K562 (cell line): Measurements from ENCODE around the gene NRDE2. TPM values are rescaled to one million over a fixed set of nuclear protein-coding genes. Genes with fewer than 3 reads are reported as not detected.
A peak's percentile ranks its signal among the peaks of the same experiment; 100 is the strongest.
"Not testable (repeated sequence)": the region's sequence is repeated elsewhere in the genome, so short reads cannot be mapped to it uniquely, and the experiment has no call there.

Experiments
- ATAC-seq: fragments of 200-7000 bp; cut with Tn5 transposase; 3 replicates; pipeline ENCODE4 v1.9.1; 2020; ENCODE audit warnings: moderate library complexity
- BruUV-seq: library from RNA; stranded (reverse); fragments of 400-500 nt; replicated peaks from 2 replicates; lab custom pipeline; 2021; lab: Mats Ljungman, UMichigan
- CTCF ChIA-PET: fragments of 300-600 bp; formaldehyde crosslinking; extraction: SDS; loops from one replicate; lab custom pipeline; 2021; ENCODE audit warnings: low intra/inter-chr PET ratio; lab: Yijun Ruan, JAX
- POLR2A ChIA-PET: fragments of 300-600, 350-650 bp; sonication (Branson Sonifier 250); formaldehyde crosslinking; extraction: SDS; loops from one replicate; lab custom pipeline; 2021; ENCODE audit warnings: antibody characterized with exemption, inconsistent platforms; lab: Yijun Ruan, JAX
- DNase-seq, 4 experiments: peaks; one replicate each; pipeline versions ENCODE4 v3.0.0 to v3.0.0-alpha.2; 2011 to 2018; ENCODE audit warnings: low spot score in 3 of 4, mixed read lengths in 3 of 4; ENCODE audit errors: extremely low read depth in 1 of 4
- FAIRE-seq: peaks from 2 replicates; lab custom pipeline; 2011; peaks lifted over from hg19 to GRCh38; lab: Jason Lieb, UNC
- H2AFZ ChIP-seq: 2 replicates; pipeline ENCODE4 v1.6.0; 2011; ENCODE audit warnings: low read depth, low read length, control low read depth, inconsistent platforms
- H3K27ac ChIP-seq: fragments of 200-600 bp; 3 replicates; pipeline ENCODE4 v1.8.0; 2011; ENCODE audit warnings: low read depth, mild to moderate bottlenecking, control low read depth, inconsistent platforms, low read length, moderate library complexity, mixed read lengths; ENCODE audit errors: extremely low read depth
- H3K27me3 ChIP-seq, 2 experiments: fragments of 300-600 bp in 1 of 2; 2 replicates in 1 of 2; 3 replicates in 1 of 2; pipeline versions ENCODE4 v1.6.0 to v1.8.0; 2011; ENCODE audit warnings: inconsistent platforms in 2 of 2, low read length in 2 of 2, mild to moderate bottlenecking in 1 of 2, mixed read lengths in 1 of 2, moderate library complexity in 1 of 2; ENCODE audit not compliant: control insufficient read depth in 2 of 2, insufficient read depth in 2 of 2
- H3K36me3 ChIP-seq: fragments of 300-600 bp; 3 replicates; pipeline ENCODE4 v1.8.0; 2011; ENCODE audit warnings: mild to moderate bottlenecking, low read length, inconsistent platforms; ENCODE audit not compliant: control insufficient read depth, insufficient read depth
- H3K4me1 ChIP-seq, 2 experiments: fragments of 200-600 bp in 1 of 2; replicated peaks in 1 of 2; 2 replicates in 1 of 2; 3 replicates in 1 of 2; pipeline versions ENCODE4 v1.5.1 to v1.8.0; 2011; ENCODE audit warnings: inconsistent platforms in 2 of 2, low read length in 2 of 2, mild to moderate bottlenecking in 1 of 2, mixed read lengths in 1 of 2, moderate library complexity in 1 of 2; ENCODE audit not compliant: control insufficient read depth in 2 of 2, insufficient read depth in 2 of 2
- H3K4me2 ChIP-seq: 2 replicates; pipeline ENCODE4 v1.6.1; 2011; ENCODE audit warnings: low read length, control low read depth, inconsistent platforms, mixed read lengths; ENCODE audit not compliant: insufficient read depth
- H3K4me3 ChIP-seq: fragments of 200-600 bp; sonication (generic), shearing (Covaris generic); 2 replicates; pipeline ENCODE4 v1.5.1; 2016; ENCODE audit warnings: control low read depth, inconsistent platforms
- H3K79me2 ChIP-seq: fragments of 200-600 bp; 3 replicates; pipeline ENCODE4 v1.8.0; 2011; ENCODE audit warnings: low read length, inconsistent platforms; ENCODE audit not compliant: control insufficient read depth, insufficient read depth
- H3K9ac ChIP-seq, 2 experiments: 2 replicates each; pipeline versions ENCODE4 v1.6.0 to v1.6.1; 2011; ENCODE audit warnings: low read depth in 2 of 2, low read length in 2 of 2, control low read depth in 1 of 2, inconsistent platforms in 1 of 2, mild to moderate bottlenecking in 1 of 2, mixed read lengths in 1 of 2; ENCODE audit not compliant: insufficient read depth in 1 of 2
- H3K9me1 ChIP-seq: one replicate; pipeline ENCODE4 v1.6.0; 2011; ENCODE audit warnings: inconsistent platforms, mild to moderate bottlenecking, low read length, moderate library complexity; ENCODE audit not compliant: control insufficient read depth, insufficient read depth
- H3K9me3 ChIP-seq: replicated peaks from 2 replicates; pipeline ENCODE4 v1.5.1; 2011; ENCODE audit warnings: low read depth, low read length, inconsistent platforms; ENCODE audit not compliant: control insufficient read depth, insufficient read depth
- H4K20me1 ChIP-seq: replicated peaks from 2 replicates; pipeline ENCODE4 v1.6.1; 2011; ENCODE audit warnings: low read length, inconsistent platforms, mixed read lengths; ENCODE audit not compliant: control insufficient read depth, insufficient read depth
- FOSL1 ChIP-seq: fragments of 200-800 bp; sonication (Bioruptor generic); conservative IDR thresholded peaks from 2 replicates; pipeline ENCODE4 v1.6.1; 2016; ENCODE audit warnings: missing genetic modification characterization, missing compliant biosample characterization
- JUND ChIP-seq, 2 experiments: IDR thresholded peaks; 2 replicates in 1 of 2; 3 replicates in 1 of 2; pipeline ENCODE4 v1.6.1; 2011; ENCODE audit warnings: borderline replicate concordance in 2 of 2, low read depth in 2 of 2, low read length in 2 of 2, improper control_type of control experiment in 1 of 2, missing biosample characterization in 1 of 2, missing genetic modification characterization in 1 of 2, missing genetic modification reagents in 1 of 2
- TEAD4 ChIP-seq, 2 experiments: sonication (generic) in 1 of 2; formaldehyde crosslinking in 1 of 2; IDR thresholded peaks; 2 replicates each; pipeline versions ENCODE4 v1.6.1 to v1.8.0; 2012 to 2022; ENCODE audit warnings: borderline replicate concordance in 1 of 2, inconsistent platforms in 1 of 2, low read length in 1 of 2, mild to moderate bottlenecking in 1 of 2, missing genetic modification reagents in 1 of 2
- ZNF282 ChIP-seq: sonication (generic); formaldehyde crosslinking; IDR thresholded peaks from 2 replicates; pipeline ENCODE4 v1.8.1; 2023; ENCODE audit warnings: missing genetic modification reagents
- ZNF561 ChIP-seq: fragments of 450-650 bp; formaldehyde crosslinking; conservative IDR thresholded peaks from 2 replicates; pipeline ENCODE4 v1.4.0; 2020; ENCODE audit warnings: mild to moderate bottlenecking, moderate library complexity
- WGBS: fragments of 100-300 bp; shearing (Covaris generic); methylation state at CpG from one replicate; pipeline ENCODE4 v1.1.6; 2016; ENCODE audit warnings: low coverage, mixed read lengths; ENCODE audit not compliant: insufficient coverage; ENCODE audit errors: missing lambda C conversion rate; 5-methylcytosine and 5-hydroxymethylcytosine counted together
- in situ Hi-C: fragments of 300-500 bp; cut with MboI; formaldehyde crosslinking; loops from 4 replicates; pipeline ENCODE4 v1.15.0; 2018; ENCODE audit warnings: inconsistent platforms, mixed read lengths
- intact Hi-C: fragments of 100-400 bp; cut with micrococcal nuclease; formaldehyde crosslinking; loops from 2 replicates; pipeline ENCODE4 v1.14.2; 2022
- polyA plus RNA-seq, 8 experiments: library from polyadenylated mRNA; depleted of rRNA in 4 of 8; stranded (reverse) in 5 of 8; unstranded in 3 of 8; fragments of >200 nt; fragmentation: Nextera tagmentation in 2 of 8; fragmentation: Illumina TruSeq in 1 of 8; extraction: Ambion mirVana in 2 of 8; extraction: Trizol in 1 of 8; gene quantifications; 2 replicates each; pipeline versions ENCODE4 v1.2.1 to v1.2.3, GENCODE V29; 2011 to 2014; ENCODE audit warnings: inconsistent platforms in 1 of 8, missing spikeins in 1 of 8
- total RNA-seq, 7 experiments: library from RNA; depleted of rRNA in 6 of 7; stranded (reverse); fragments of >200 nt in 6 of 7; fragmentation: Illumina TruSeq in 2 of 7; extraction: Trizol in 2 of 7; gene quantifications; 2 replicates each; pipeline versions ENCODE4 v1.2.1 to v1.2.3, GENCODE V29; 2011 to 2021; ENCODE audit warnings: low replicate concordance in 1 of 7

Gene NRDE2
- total and polyA plus RNA-seq, 9 of the 15 experiments (the other 6 are each of a cell fraction or from before 2014, with no cell fraction given), result 3.3 to 15.0 (median 8.4) TPM

DNA sequence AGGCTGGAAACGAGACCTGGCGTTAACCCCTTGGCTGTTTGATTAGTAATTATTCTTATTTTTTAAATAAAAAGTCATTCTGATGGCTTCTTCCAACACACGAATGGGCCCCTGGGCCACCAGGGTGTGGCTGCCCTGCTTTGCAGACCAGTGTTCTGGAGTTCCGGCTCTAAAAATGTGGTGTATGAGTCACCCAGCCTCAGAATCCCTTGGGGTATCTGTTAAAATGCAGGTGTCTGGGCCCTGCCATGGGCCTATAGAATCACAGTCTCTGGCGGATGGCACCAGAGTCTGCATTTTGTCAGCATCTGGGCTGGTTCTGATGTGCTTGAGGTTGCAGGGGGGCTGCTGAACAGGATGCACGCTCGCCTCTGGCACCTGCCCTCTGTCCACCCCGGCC, 77.9 kb downstream of the NRDE2 start:
- H4K20me1 ChIP-seq, result no peaks in the 10 kb centered on the region
- peaks cover 27% of the 10 kb centered on the region for H3K79me2 ChIP-seq
- H3K9me1 ChIP-seq, result no peaks in the 10 kb centered on the region
- 21% methylated on average over 7 of the region's 8 CpGs for WGBS
- ATAC-seq (no peak), DNase-seq (no peak), FAIRE-seq (no peak)
- no peak overlapping the region for H2AFZ ChIP-seq
- intact Hi-C loops, result no loop called here
- peaks cover 0 to 5% of the 10 kb centered on the region in 2 experiments; a peak in 1 of 5 replicates for H3K27me3 ChIP-seq
- no peak overlapping the region for H3K27ac ChIP-seq
- H3K4me1 ChIP-seq, result peaks cover 0 to 3% of the 10 kb centered on the region in 2 experiments; a peak in 2 of 5 replicates
- no peaks in the 10 kb centered on the region; the same call in 1 of the 2 replicates for H3K9me3 ChIP-seq
- in situ Hi-C loops, result no loop called here
- H3K9ac ChIP-seq, result no peak overlapping the region
- no peak overlapping the region for H3K4me3 ChIP-seq
- BruUV-seq, result no TSS peak
- POLR2A ChIA-PET, result interaction anchor here (0.6 kb wide), 1 partner anchor 11 kb away, joined by 3 read pairs; no protein-coding TSS in a partner anchor
- no peak overlapping the region for H3K4me2 ChIP-seq
- CTCF ChIA-PET, result no interaction called here
- H3K36me3 ChIP-seq, result peaks cover 12% of the 10 kb centered on the region; the same call in 2 of the 3 replicates
- TF ChIP-seq ZNF282, result no peak
- 0 out of 2 replicates have a peak, but pooled peaks have one; percentile 25 for TF ChIP-seq FOSL1 (tag)
- TF ChIP-seq ZNF561 (CRISPR knock-in tag), result no peak
- peak; percentile 10; the same call in 1 of the 2 replicates for TF ChIP-seq JUND (IDR thresholded peaks at IDR 0.05; ENCODE audit: borderline replicate concordance, low read depth, low read length)
- no peak for TF ChIP-seq JUND (tag; IDR thresholded peaks at IDR 0.05; ENCODE audit: borderline replicate concordance, low read depth, low read length)

- 0% methylated on average over 2 of the region's 2 CpGs for WGBS
- Histone ChIP-seq H3K79me2 (no peaks in the 10 kb centered on the region), H3K4me1 (no peaks in the 10 kb centered on the region), H3K9ac (no peak overlapping the region), H2AFZ (no peak overlapping the region), H3K4me2 (no peak overlapping the region), H3K27me3 (no peaks in the 10 kb centered on the region; a peak in 1 of 5 replicates), H3K27ac (no peak overlapping the region), H3K4me3 (no peak overlapping the region), H3K36me3 (no peaks in the 10 kb centered on the region), H3K9me3 (no peaks in the 10 kb centered on the region), H3K9me1 (no peaks in the 10 kb centered on the region), H4K20me1 (no peaks in the 10 kb centered on the region)
- TF ChIP-seq TEAD4 (IDR thresholded peaks at IDR 0.05; ENCODE audit: low read length), result no peak
- TF ChIP-seq TEAD4 (CRISPR knock-in tag; IDR thresholded peaks at IDR 0.05; ENCODE audit: borderline replicate concordance), result no peak
- ChIA-PET CTCF (no interaction called here), POLR2A (no interaction called here)
- FAIRE-seq (no peak), ATAC-seq (no peak), DNase-seq (no peak)
- intact Hi-C loops, result no loop called here
- in situ Hi-C loops, result loop anchor here (25.0 kb wide), 1 partner anchor 311 kb away; no protein-coding TSS in a partner anchor
- BruUV-seq, result no TSS peak
Observed at GRCh38 chr14:90248594-90248993, 83.1 kb downstream of the NRDE2 start.

- CTCF ChIA-PET, H3K9me3 ChIP-seq, H3K27ac ChIP-seq, BruUV-seq, ATAC-seq, H3K4me2 ChIP-seq, H3K9ac ChIP-seq, H3K9me1 ChIP-seq, H3K36me3 ChIP-seq, H4K20me1 ChIP-seq, POLR2A ChIA-PET, H2AFZ ChIP-seq, H3K4me1 ChIP-seq, H3K79me2 ChIP-seq, H3K27me3 ChIP-seq, intact Hi-C loops, FAIRE-seq, H3K4me3 ChIP-seq, DNase-seq: not testable (repeated sequence)
- in situ Hi-C loops, result loop anchor here (25.0 kb wide), 1 partner anchor 310 kb away; no protein-coding TSS in a partner anchor
- 0% methylated on average over 6 of the region's 10 CpGs for WGBS
Observed at GRCh38 chr14:90247441-90247840, 84.3 kb downstream of the NRDE2 start.
